Neural cell (in vitro differentiated cells): Measurements from ENCODE around the gene ZBTB12. TPM values are rescaled to one million over a fixed set of nuclear protein-coding genes. Genes with fewer than 3 reads are reported as not detected.

Experiments used
- H2AFZ ChIP-seq: fragments of 200-600, 300-800 bp; sonication (generic), shearing (Covaris generic); 2 replicates; pipeline ENCODE4 v1.6.0; 2014; ENCODE audit warnings: low read depth, mild to moderate bottlenecking, antibody characterized with exemption, low read length, moderate library complexity
- H3F3A ChIP-seq: fragments of 200-600 bp; shearing (Covaris generic); 2 replicates; pipeline ENCODE4 v1.6.1; 2016; ENCODE audit warnings: mild to moderate bottlenecking, moderate library complexity, mixed read lengths, antibody characterized with exemption, low read length; ENCODE audit not compliant: insufficient read depth, poor library complexity, severe bottlenecking
- H3K27ac ChIP-seq: fragments of 200-600, 300-800 bp; sonication (generic), shearing (Covaris generic); 2 replicates; pipeline ENCODE4 v1.5.1; 2014; ENCODE audit warnings: mild to moderate bottlenecking, low read length, moderate library complexity
- H3K27me3 ChIP-seq: fragments of 300-800, 200-600 bp; sonication (generic), shearing (Covaris generic); 2 replicates; pipeline ENCODE4 v1.6.0; 2014; ENCODE audit warnings: mild to moderate bottlenecking, low read depth, low read length, moderate library complexity; ENCODE audit not compliant: insufficient read depth
- H3K36me3 ChIP-seq: fragments of 300-800, 200-600 bp; sonication (generic), shearing (Covaris generic); 2 replicates; pipeline ENCODE4 v1.5.1; 2014; ENCODE audit warnings: mild to moderate bottlenecking, antibody characterized with exemption, low read length, moderate library complexity; ENCODE audit not compliant: insufficient read depth
- H3K4me2 ChIP-seq: fragments of 300-800, 200-600 bp; sonication (generic), shearing (Covaris generic); 2 replicates; pipeline ENCODE4 v1.6.0; 2014; ENCODE audit warnings: mild to moderate bottlenecking, low read length
- H3K4me3 ChIP-seq: fragments of 300-800, 200-600 bp; sonication (generic), shearing (Covaris generic); 2 replicates; pipeline ENCODE4 v1.5.1; 2014; ENCODE audit warnings: mild to moderate bottlenecking, low read length, moderate library complexity
- H3K79me2 ChIP-seq: fragments of 200-600 bp; shearing (Covaris generic); replicated peaks from 2 replicates; pipeline ENCODE4 v1.6.0; 2014; ENCODE audit warnings: mild to moderate bottlenecking, low read length, moderate library complexity; ENCODE audit not compliant: insufficient read depth
- H3K9ac ChIP-seq: fragments of 300-800, 200-600 bp; sonication (generic), shearing (Covaris generic); 2 replicates; pipeline ENCODE4 v1.6.1; 2016; ENCODE audit warnings: mild to moderate bottlenecking, low read length, mixed read lengths
- H3K9me2 ChIP-seq: fragments of 200-600 bp; shearing (Covaris generic); 2 replicates; pipeline ENCODE4 v1.6.1; 2016; ENCODE audit warnings: mild to moderate bottlenecking, low read length, mixed read lengths; ENCODE audit not compliant: insufficient read depth
- H3K9me3 ChIP-seq: fragments of 200-600, 300-800 bp; sonication (generic), shearing (Covaris generic); 2 replicates; pipeline ENCODE4 v1.6.1; 2016; ENCODE audit warnings: mild to moderate bottlenecking, mixed run types, low read length, moderate library complexity, mixed read lengths
- H4K20me1 ChIP-seq: fragments of 200-600 bp; shearing (Covaris generic); 2 replicates; pipeline ENCODE4 v1.6.1; 2016; ENCODE audit warnings: mild to moderate bottlenecking, mixed run types; ENCODE audit not compliant: insufficient read depth
- CTCF ChIP-seq: fragments of 450-650 bp; IDR thresholded peaks from 2 replicates; pipeline ENCODE4 v1.5.1; 2014; ENCODE audit warnings: antibody characterized with exemption, mild to moderate bottlenecking, moderate library complexity; ENCODE audit not compliant: poor library complexity, severe bottlenecking
- EP300 ChIP-seq: fragments of 450-650 bp; conservative IDR thresholded peaks from 2 replicates; pipeline ENCODE4 v1.6.1; 2014; ENCODE audit warnings: antibody characterized with exemption, mild to moderate bottlenecking, moderate library complexity; ENCODE audit not compliant: poor library complexity, severe bottlenecking
- EZH2 ChIP-seq: fragments of 200-600, 300-800 bp; shearing (Covaris generic), sonication (generic); IDR thresholded peaks from 2 replicates; pipeline ENCODE4 v1.6.1; 2014; ENCODE audit warnings: antibody characterized with exemption, low read length, borderline replicate concordance, mild to moderate bottlenecking; ENCODE audit not compliant: insufficient read depth, poor library complexity, severe bottlenecking
- MXI1 ChIP-seq: fragments of 450-650 bp; conservative IDR thresholded peaks from 2 replicates; pipeline ENCODE4 v1.6.1; 2014; ENCODE audit warnings: antibody characterized with exemption, mild to moderate bottlenecking; ENCODE audit not compliant: poor library complexity, severe bottlenecking
- POLR2AphosphoS5 ChIP-seq: IDR thresholded peaks from 2 replicates; pipeline ENCODE4 v1.6.1; 2012
- RAD21 ChIP-seq: fragments of 450-650 bp; conservative IDR thresholded peaks from 2 replicates; pipeline ENCODE4 v1.6.1; 2014; ENCODE audit warnings: antibody characterized with exemption, mild to moderate bottlenecking, moderate library complexity
- SMC3 ChIP-seq: fragments of 450-650 bp; conservative IDR thresholded peaks from 2 replicates; pipeline ENCODE4 v1.6.1; 2014; ENCODE audit warnings: antibody characterized with exemption, mild to moderate bottlenecking, moderate library complexity; ENCODE audit not compliant: poor library complexity
- TAF1 ChIP-seq: IDR thresholded peaks from 2 replicates; pipeline ENCODE4 v1.6.1; 2012; ENCODE audit warnings: low read depth
- polyA plus RNA-seq: library from polyadenylated mRNA; depleted of rRNA; stranded (reverse); fragments of >200 nt; gene quantifications from 2 replicates; pipeline ENCODE4 v1.2.3, GENCODE V29; 2014
- TF ChIP-seq, protein P1 (sequence below): IDR thresholded peaks from 2 replicates; pipeline ENCODE4 v1.6.1; 2012; ENCODE audit warnings: borderline replicate concordance

ZBTB12 gene
- polyA plus RNA-seq, 1 donor from 2014 or later: 21.4 TPM

DNA sequence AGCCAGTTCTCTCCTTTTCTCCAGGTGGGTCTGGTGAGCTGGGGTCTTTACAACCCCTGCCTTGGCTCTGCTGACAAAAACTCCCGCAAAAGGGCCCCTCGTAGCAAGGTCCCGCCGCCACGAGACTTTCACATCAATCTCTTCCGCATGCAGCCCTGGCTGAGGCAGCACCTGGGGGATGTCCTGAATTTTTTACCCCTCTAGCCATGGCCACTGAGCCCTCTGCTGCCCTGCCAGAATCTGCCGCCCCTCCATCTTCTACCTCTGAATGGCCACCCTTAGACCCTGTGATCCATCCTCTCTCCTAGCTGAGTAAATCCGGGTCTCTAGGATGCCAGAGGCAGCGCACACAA lies 43.2 kb upstream of the ZBTB12 start:
- H3K9ac ChIP-seq: no peak overlapping the region
- H3K4me3 ChIP-seq: no peak overlapping the region
- H3K27ac ChIP-seq: no peak overlapping the region

DNA sequence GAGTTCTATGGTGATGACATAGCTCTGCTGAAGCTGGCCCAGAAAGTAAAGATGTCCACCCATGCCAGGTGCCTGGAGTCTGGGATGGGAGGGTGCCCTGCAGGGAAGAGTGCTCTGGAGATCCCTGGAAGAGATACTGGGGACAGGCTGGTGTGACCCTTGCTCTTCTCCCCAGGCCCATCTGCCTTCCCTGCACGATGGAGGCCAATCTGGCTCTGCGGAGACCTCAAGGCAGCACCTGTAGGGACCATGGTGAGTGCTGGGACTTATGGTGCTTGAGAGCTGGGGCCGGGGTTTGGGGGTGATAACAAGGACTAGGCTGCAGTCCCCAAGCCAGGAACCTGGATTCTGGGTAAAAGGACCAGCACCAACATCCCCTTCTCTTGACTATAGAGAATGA lies 41.9 kb upstream of the ZBTB12 start:
- Histone ChIP-seq H3K27me3 (no peaks in the 10 kb centered on the region), H3K36me3 (no peaks in the 10 kb centered on the region), H3K4me3 (no peak overlapping the region), H3K9ac (no peak overlapping the region), H3K9me2 (no peaks in the 10 kb centered on the region), H4K20me1 (no peaks in the 10 kb centered on the region), H3K9me3 (no peaks in the 10 kb centered on the region), H3K4me2 (no peak overlapping the region), H3K27ac (no peak overlapping the region), H2AFZ (no peak overlapping the region), H3F3A (no peaks in the 10 kb centered on the region), H3K79me2 (no peaks in the 10 kb centered on the region)
- no peak for TF ChIP-seq TAF1
- TF ChIP-seq POLR2AphosphoS5: no peak
- TF ChIP-seq, protein P1, sequence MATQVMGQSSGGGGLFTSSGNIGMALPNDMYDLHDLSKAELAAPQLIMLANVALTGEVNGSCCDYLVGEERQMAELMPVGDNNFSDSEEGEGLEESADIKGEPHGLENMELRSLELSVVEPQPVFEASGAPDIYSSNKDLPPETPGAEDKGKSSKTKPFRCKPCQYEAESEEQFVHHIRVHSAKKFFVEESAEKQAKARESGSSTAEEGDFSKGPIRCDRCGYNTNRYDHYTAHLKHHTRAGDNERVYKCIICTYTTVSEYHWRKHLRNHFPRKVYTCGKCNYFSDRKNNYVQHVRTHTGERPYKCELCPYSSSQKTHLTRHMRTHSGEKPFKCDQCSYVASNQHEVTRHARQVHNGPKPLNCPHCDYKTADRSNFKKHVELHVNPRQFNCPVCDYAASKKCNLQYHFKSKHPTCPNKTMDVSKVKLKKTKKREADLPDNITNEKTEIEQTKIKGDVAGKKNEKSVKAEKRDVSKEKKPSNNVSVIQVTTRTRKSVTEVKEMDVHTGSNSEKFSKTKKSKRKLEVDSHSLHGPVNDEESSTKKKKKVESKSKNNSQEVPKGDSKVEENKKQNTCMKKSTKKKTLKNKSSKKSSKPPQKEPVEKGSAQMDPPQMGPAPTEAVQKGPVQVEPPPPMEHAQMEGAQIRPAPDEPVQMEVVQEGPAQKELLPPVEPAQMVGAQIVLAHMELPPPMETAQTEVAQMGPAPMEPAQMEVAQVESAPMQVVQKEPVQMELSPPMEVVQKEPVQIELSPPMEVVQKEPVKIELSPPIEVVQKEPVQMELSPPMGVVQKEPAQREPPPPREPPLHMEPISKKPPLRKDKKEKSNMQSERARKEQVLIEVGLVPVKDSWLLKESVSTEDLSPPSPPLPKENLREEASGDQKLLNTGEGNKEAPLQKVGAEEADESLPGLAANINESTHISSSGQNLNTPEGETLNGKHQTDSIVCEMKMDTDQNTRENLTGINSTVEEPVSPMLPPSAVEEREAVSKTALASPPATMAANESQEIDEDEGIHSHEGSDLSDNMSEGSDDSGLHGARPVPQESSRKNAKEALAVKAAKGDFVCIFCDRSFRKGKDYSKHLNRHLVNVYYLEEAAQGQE: no peak
- no peak for TF ChIP-seq EP300
- no peak for TF ChIP-seq SMC3
- TF ChIP-seq MXI1: no peak
- TF ChIP-seq RAD21: no peak
- no peak for TF ChIP-seq CTCF
- TF ChIP-seq EZH2: no peak

More for the DNA sequence above, 43.2 kb upstream of the ZBTB12 start:
- Histone ChIP-seq H3K4me2 (no peak overlapping the region), H2AFZ (no peak overlapping the region), H3K27me3 (no peaks in the 10 kb centered on the region), H3F3A (no peaks in the 10 kb centered on the region), H3K9me2 (no peaks in the 10 kb centered on the region), H3K36me3 (no peaks in the 10 kb centered on the region), H4K20me1 (no peaks in the 10 kb centered on the region), H3K9me3 (no peaks in the 10 kb centered on the region), H3K79me2 (no peaks in the 10 kb centered on the region)
- no peak for TF ChIP-seq MXI1
- no peak for TF ChIP-seq RAD21
- TF ChIP-seq EZH2: no peak
- TF ChIP-seq POLR2AphosphoS5: no peak
- TF ChIP-seq TAF1: no peak
- TF ChIP-seq EP300: no peak
- no peak for TF ChIP-seq SMC3
- TF ChIP-seq CTCF: no peak
